GM21529 (cell line): ENCODE data around the gene WFDC9.
"Not testable (repeated sequence)": the region's sequence is repeated elsewhere in the genome, so short reads cannot be mapped to it uniquely, and the experiment has no call there.

Experiments used
- ATAC-seq: cut with Tn5 transposase; IDR thresholded peaks from one replicate; pipeline ENCODE4 v1.9.1; 2021; ENCODE audit not compliant: unreplicated experiment

Gene WFDC9

GRCh38 chr20:45631184-45631583 is at the start of gene WFDC9:
Gene WFDC9 (minus strand): TSS chr20:45631284. CDS start chr20:45610181, 21,103 bp downstream.
- no peak for ATAC-seq

DNA sequence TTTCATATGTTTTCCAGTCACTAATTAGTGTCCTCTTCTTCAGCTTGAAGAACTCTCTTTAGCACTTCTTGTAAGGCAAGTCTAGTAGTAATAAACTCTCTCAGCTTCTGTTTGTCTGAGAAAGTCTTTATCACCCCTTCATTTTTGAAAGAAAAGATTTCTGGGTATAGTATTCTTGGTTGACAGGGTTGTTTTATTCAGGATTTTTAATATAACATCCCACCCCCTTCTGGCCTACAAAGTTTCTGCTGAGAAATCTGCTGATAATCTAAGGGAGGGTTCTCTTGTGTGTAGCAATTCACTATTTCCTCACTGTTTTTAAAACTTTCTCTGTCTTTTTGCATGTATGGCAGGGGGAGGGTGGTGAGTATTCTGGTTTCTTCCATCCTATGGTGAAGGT is 48.6 kb upstream of the WFDC9 start:
- ATAC-seq, result no peak

- ATAC-seq, result no peak
These were observed 41.7 kb upstream of the WFDC9 start for GRCh38 chr20:45672765-45673164.

DNA sequence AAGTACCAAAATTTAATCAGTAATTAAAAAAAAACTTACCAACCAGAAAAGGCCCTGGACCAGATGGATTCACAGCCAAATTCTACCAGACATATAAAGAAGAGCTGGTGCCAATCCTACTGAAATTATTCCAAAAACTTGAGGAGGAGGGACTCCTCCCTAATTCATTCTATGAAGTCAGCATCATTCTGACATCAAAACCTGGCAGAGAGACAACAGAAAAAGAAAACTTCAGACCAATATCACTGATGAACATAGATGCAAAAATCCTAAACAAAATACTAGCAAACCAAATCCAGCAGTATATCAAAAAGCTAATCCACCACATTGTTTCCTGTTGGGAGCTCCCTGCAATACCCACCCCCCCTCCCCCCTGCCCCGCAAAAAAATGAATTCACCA is 39.1 kb upstream of the WFDC9 start, which contains the start of gene WFDC11:
WFDC11 (minus strand) TSS at position 101 of the 400 bp plus-strand sequence. CDS start 19,639 bp downstream, outside the sequence.
- no peak for ATAC-seq

DNA sequence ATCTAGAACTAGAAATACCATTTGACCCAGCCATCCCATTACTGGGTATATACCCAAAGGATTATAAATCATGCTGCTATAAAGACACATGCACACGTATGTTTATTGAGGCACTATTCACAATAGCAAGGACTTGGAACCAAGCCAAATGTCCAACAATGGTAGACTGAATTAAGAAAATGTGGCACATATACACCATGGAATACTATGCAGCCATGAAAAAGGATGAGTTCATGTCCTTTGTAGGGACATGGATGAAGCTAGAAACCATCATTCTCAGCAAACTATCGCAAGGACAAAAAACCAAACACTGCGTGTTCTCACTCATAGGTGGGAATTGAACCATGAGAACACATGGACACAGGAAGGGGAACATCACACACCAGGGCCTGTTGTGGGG is 26.0 kb upstream of the WFDC9 start:
- not testable (repeated sequence) for ATAC-seq

- ATAC-seq, result not testable (repeated sequence)
These were observed 20.6 kb upstream of the WFDC9 start for GRCh38 chr20:45651726-45652125.

DNA sequence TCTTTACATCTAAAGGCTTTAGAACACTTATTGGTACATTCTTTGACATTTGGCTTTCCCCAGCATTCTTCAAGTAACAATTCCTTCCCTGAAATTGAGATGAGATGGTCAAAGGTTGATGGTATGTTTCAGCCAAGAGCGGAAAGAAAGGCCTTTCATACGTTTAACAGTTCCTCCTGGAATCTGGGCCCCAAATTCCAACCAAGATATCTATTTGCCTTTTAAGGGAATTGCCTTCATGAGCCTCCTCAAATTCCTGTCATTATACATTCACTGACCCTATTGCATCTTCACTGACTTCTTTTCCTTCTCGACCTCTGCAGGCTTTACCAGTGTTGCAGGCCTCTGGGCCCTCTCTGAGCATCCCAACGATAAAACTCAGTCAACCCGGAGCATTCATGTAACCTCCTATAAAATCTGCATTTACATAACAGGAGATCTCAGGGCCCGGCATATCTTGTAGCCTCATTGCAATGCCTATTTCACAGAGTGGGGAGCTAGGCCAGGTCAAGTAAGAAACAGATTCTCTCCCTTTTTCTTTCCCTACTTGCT is 18.3 kb upstream of the WFDC9 start:
- ATAC-seq, result no peak

- ATAC-seq, result no peak
These were observed 16.5 kb upstream of the WFDC9 start for GRCh38 chr20:45647441-45648050.

DNA sequence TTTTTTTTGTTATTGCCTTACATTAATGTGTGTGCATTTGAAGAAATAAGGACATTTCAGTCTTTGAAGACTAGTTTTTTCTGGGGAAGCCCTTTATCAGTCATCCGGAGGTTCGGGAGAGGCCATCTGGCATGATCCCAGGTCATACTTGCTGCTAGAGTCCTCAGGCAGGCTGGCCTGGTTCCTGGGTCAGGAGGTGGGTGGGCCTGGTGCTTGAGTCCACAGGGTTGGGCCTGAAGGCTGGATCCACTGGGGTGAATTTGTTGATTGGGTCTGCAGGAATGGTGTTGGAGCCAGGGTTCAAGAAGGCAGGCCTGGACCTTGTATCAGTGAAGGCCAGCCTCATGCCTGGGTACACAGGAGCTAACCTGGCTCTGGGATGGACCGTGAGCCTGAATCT is 15.8 kb upstream of the WFDC9 start:
- no peak for ATAC-seq

DNA sequence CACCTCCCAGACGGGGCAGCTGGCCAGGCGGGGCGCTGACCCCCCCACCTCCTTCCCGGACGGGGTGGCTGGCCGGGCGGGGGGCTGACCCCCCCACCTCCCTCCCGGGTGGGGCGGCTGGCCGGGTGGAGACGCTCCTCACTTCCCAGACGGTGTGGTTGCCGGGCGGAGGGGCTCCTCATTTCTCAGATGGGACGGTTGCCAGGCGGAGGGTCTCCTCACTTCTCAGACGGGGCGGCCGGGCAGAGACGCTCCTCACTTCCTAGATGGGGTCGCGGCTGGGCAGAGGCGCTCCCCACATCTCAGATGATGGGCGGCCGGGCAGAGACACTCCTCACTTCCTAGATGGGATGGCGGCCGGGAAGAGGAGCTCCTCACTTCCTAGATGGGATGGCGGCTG is 14.8 kb upstream of the WFDC9 start:
- ATAC-seq, result not testable (repeated sequence)

GRCh38 chr20:45641076-45641475 is 10.0 kb upstream of the WFDC9 start:
- ATAC-seq, result not testable (repeated sequence)

DNA sequence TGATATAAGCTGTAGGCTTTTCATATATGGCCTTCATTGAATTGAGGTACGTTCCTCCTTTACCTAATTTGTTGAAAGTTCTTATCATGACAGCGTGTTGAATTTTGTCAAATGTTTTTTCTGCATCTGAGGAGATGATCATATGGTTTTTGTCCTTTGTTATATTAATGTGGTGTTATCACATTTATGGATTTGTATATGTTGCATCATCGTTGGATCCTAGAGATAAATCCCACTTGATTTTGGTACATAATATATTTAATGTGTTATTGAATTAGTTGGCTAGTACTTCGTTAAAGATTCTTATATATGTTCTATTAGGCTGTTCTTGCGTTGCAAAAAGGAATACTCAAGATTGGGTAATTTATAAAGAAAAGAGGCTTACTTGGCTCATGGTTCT is 8.6 kb upstream of the WFDC9 start:
- ATAC-seq, result no peak

DNA sequence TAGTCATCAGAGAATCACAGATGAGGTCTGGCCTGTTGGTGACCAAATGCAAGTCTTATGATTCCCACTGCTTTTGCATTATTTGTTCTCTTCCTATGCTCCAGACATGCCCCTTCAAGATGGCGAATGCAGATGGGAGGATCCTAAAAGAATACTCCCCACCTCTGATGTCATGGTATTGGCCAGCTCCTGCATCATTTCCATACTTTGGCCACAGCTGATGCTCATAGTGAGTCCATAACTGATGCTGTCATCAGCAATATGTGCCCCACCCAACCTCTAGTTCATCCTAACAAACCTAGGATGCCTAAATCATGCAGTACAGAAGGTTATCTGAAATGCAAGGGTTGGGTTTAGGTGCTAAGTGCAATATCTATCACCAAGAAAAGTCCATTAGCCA is 5.4 kb upstream of the WFDC9 start:
- no peak for ATAC-seq

DNA sequence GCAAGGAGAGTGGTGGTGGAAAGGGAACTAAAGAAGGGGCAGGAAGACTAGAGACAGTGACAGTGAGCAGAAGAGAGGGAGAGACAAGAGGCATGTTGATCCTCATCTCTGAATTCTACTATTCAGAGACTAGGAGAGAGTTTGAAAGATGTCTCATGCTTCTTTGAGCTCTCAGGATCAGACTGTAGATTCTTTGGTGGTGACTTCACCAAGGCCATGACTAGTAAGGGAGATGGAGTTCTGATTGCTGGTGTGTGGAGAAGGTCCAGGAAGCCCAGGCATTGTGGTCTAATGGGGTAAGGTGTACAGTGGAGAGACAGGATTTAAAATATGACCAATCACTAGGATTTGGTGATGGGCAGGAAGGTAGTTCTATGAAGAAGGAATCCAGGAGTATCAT is 713 bp downstream of the WFDC9 start:
- ATAC-seq, result no peak

DNA sequence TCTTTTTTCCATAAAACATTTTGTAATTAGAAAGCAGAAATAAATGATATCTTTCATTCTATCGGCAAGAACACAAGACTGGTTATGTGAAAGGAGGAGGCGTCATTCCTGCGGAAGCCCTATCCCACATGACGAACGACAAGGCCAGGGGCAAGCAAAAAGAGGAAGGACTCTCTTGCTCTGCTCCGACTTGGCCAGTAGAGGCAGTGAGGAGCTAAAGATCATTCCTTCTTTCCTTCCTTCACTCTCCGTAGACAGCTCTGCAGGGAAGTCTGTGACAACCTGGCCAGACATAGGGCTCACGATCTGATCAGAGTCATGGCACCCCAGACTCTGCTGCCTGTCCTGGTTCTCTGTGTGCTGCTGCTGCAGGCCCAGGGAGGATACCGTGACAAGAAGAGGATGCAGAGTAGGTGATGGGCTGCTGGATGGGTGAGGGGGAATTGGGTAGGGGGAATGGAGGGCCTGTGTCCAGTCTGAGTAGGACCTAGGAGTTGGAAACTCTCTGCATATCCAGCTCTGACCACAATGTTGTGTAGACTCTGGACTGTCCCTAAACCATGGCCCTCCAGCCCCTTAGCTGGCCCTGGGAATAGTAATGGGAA is 1.5 kb downstream of the WFDC9 start, which contains the start of gene WFDC10A:
WFDC10A (plus strand) TSS at position 244 of the 605 bp plus-strand sequence; CDS start at position 319, 75 bp downstream.
- ATAC-seq, result peak; percentile 53

DNA sequence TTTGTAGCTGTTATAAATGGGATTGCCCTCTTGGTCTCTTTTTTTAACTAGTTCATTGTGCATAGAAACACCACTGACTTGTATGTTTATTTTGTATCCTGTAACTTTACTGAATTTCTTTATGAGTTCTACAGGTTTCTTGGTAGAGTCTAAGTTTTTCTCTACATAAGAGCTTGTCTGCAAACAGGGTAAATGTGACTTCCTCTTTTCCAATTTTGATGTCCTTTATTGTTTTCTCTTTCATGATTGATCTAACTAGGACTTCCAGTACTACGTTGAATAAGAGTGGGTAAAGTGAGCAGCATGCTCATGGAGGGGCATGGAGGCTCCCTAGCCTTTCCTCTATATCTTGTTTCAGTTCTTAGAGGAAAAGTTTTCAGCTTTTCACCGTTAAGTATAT is 4.5 kb downstream of the WFDC9 start:
- ATAC-seq, result no peak

DNA sequence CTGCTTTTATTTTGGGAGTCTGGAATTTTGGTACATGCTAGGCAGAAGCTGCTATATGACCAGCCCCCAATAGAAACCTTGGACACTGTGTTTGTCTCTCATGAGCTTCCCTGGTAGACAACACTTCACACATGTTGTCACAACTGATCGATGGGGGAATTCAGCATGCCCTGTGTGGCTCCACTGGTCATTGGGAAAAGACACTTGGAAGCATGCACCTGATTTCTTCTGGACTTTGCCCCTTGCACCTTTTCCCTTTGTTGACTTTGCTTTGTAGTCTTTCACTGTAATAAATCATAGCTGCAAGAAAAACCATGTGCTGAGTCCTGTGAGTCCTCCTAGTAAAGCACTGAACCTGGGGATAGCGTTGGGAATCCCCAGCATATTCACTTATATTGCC is 9.5 kb downstream of the WFDC9 start:
- ATAC-seq, result no peak

DNA sequence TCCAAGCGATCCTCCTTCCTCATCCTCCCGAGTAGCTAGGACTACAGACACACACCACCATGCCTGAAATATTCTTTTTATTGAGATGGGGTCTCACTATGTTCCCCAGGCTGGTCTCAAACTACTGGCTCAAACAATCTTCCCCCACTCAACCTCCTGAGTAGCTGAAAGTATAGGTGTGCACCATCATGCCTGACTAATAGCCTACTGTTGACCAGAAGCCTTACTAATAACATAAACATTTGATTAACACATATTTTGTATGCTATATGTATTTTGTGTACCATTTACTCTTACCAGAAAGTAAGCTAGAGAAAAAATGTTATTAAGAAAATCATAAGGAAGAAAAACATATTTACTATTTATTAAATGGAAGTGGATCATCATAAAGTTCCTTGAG is 13.5 kb downstream of the WFDC9 start:
- no peak for ATAC-seq

GRCh38 chr20:45612314-45612713 is 18.8 kb downstream of the WFDC9 start:
- no peak for ATAC-seq

DNA sequence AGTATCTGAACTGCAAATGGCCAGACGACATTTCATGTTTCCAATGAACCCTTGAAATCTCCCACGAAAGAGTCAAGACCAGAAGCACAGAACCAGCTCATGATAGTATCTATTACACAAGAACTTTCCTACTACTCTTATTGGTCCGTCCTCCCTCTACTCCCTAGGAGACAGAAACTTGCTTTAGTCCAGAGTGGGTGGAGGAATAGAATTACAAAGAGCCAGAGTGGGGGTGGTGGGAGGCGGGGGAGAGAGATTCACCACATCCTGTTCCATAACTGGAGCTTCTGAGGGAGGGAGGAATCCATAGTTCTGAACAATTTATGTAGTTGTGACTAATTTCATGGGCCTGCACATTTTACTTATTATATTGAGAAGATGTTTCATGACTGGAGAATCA is 20.0 kb downstream of the WFDC9 start:
- ATAC-seq, result no peak

GRCh38 chr20:45607810-45608209 is 23.3 kb downstream of the WFDC9 start:
- no peak for ATAC-seq

DNA sequence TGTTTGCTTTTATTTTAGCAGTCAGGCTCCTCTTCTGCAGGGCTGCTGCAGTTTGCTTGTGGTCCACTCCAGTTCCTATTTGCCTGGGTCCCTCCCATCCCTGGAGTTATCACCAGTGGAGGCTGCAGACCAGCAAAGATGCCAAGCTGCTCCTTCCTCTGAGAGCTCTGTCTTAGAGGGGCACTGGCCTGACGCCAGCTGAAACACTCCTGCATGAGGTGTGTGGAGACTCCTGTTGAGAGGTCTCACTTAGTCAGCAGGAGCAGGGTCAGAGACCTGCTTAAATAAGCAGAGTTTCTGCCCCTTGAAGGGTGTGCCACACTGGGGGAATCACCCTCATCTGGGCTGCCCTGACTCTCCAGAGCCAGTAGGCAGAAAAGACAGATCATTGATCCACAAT is 35.8 kb downstream of the WFDC9 start:
- no peak for ATAC-seq
